Astrocyte of the cerebellum (primary cell): ENCODE data around the gene PAF1.

Experiments used
- DNase-seq: peaks from one replicate; pipeline ENCODE4 v3.0.0-alpha.2; 2011; ENCODE audit warnings: low read depth
- H3K4me3 ChIP-seq: 2 replicates; pipeline ENCODE4 v1.5.1; 2011; ENCODE audit warnings: mild to moderate bottlenecking, low read depth, low read length, moderate library complexity
- CTCF ChIP-seq: IDR thresholded peaks from 2 replicates; pipeline ENCODE4 v1.5.1; 2012; ENCODE audit warnings: low read length, low read depth, moderate library complexity, mild to moderate bottlenecking; ENCODE audit errors: missing control alignments
- in situ Hi-C: cut with HindIII; loops from 2 replicates; pipeline ENCODE4 v1.10.0; 2017; ENCODE audit warnings: low sequenced_read_pairs

PAF1 gene

GRCh38 chr19:39401070-39401548 is 10.2 kb upstream of the PAF1 start:
- in situ Hi-C loops = no loop called here
- TF ChIP-seq CTCF = no peak
- H3K4me3 ChIP-seq = no peak overlapping the region
- no peak for DNase-seq

- no peak for DNase-seq
- TF ChIP-seq CTCF = no peak
- in situ Hi-C loops = no loop called here
These were observed 9.2 kb upstream of the PAF1 start for GRCh38 chr19:39400061-39400460.

GRCh38 chr19:39399668-39400050 is 8.8 kb upstream of the PAF1 start:
- no peak overlapping the region for H3K4me3 ChIP-seq
- TF ChIP-seq CTCF = no peak
- in situ Hi-C loops = no loop called here
- DNase-seq = no peak

More at GRCh38 chr19:39400061-39400460, 9.2 kb upstream of the PAF1 start:
- H3K4me3 ChIP-seq = no peak overlapping the region

- in situ Hi-C loops = no loop called here
- H3K4me3 ChIP-seq = no peak overlapping the region
- no peak for TF ChIP-seq CTCF
- no peak for DNase-seq
These were observed 7.5 kb upstream of the PAF1 start for GRCh38 chr19:39398297-39398864.

GRCh38 chr19:39397360-39398296 is 6.7 kb upstream of the PAF1 start:
- in situ Hi-C loops = no loop called here
- no peak overlapping the region for H3K4me3 ChIP-seq
- TF ChIP-seq CTCF = peak; percentile 95
- DNase-seq = no peak

- in situ Hi-C loops = no loop called here
- H3K4me3 ChIP-seq = peak overlapping the region; percentile 98
- TF ChIP-seq CTCF = no peak
- DNase-seq = no peak
These were observed 505 bp downstream of the PAF1 start for GRCh38 chr19:39390451-39390750.
